Rectal smooth muscle tissue (tissue), 1 donor: ENCODE measurements around the gene DNAH10.

Source experiments
- H3K27ac ChIP-seq: one replicate; pipeline ENCODE4 v1.7.0; 2013; ENCODE audit warnings: low read depth, low read length, inconsistent platforms
- H3K27me3 ChIP-seq: one replicate; pipeline ENCODE4 v1.7.0; 2013; ENCODE audit warnings: low read length; ENCODE audit not compliant: control insufficient read depth, insufficient read depth
- H3K36me3 ChIP-seq: one replicate; pipeline ENCODE4 v1.7.0; 2013; ENCODE audit warnings: low read length; ENCODE audit not compliant: control insufficient read depth, insufficient read depth
- H3K4me1 ChIP-seq: one replicate; pipeline ENCODE4 v1.7.0; 2013; ENCODE audit warnings: low read length; ENCODE audit not compliant: control insufficient read depth, insufficient read depth
- H3K4me3 ChIP-seq: one replicate; pipeline ENCODE4 v1.7.0; 2013; ENCODE audit warnings: low read length
- H3K9ac ChIP-seq: one replicate; pipeline ENCODE4 v1.7.0; 2013; ENCODE audit warnings: low read length

Gene DNAH10

GRCh38 chr12:123928897-123929296 is 166.8 kb downstream of the DNAH10 start:
- no peak overlapping the region for H3K9ac ChIP-seq
- H3K27ac ChIP-seq, result no peak overlapping the region
- H3K36me3 ChIP-seq, result no peaks in the 10 kb centered on the region
- H3K4me1 ChIP-seq, result no peaks in the 10 kb centered on the region
- no peaks in the 10 kb centered on the region for H3K27me3 ChIP-seq
- no peak overlapping the region for H3K4me3 ChIP-seq

GRCh38 chr12:123929946-123930583 is 168.0 kb downstream of the DNAH10 start:
- Histone ChIP-seq H3K4me3 (no peak overlapping the region), H3K36me3 (no peaks in the 10 kb centered on the region), H3K9ac (no peak overlapping the region), H3K27ac (no peak overlapping the region), H3K4me1 (no peaks in the 10 kb centered on the region), H3K27me3 (no peaks in the 10 kb centered on the region)

DNA sequence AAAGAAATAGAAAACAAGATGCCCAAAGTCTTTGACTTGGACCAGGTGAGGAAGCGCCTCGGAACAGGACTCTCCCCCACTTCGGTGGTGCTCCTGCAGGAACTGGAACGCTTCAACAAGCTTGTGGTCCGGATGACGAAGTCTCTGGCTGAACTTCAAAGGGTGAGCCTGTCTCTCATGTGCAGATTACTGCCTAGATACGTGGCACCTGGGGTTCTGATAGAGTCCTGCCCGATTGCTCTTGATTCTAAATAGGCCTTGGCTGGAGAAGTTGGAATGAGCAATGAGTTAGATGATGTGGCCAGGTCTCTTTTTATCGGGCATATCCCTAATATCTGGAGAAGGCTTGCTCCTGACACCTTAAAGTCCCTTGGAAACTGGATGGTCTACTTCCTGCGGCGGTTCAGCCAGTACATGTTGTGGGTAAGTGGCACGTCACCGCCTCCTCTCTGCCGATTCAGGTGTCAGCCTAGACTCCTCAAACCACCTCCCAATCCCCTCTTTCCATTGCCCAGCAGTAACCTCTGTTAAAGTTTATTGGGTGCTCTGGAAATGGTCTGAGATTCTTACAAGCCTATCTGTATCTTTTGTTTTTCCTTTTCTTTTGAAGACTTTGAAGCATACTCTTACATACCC is 169.7 kb downstream of the DNAH10 start:
- no peak overlapping the region for H3K4me3 ChIP-seq
- no peak overlapping the region for H3K27ac ChIP-seq
- no peak overlapping the region for H3K9ac ChIP-seq
- H3K36me3 ChIP-seq, result peaks cover 5% of the 10 kb centered on the region
- H3K4me1 ChIP-seq, result no peaks in the 10 kb centered on the region
- H3K27me3 ChIP-seq, result no peaks in the 10 kb centered on the region

GRCh38 chr12:123933214-123933613 is 171.1 kb downstream of the DNAH10 start:
- Histone ChIP-seq H3K4me3 (no peak overlapping the region), H3K36me3 (peaks cover 6% of the 10 kb centered on the region), H3K27me3 (no peaks in the 10 kb centered on the region), H3K4me1 (no peaks in the 10 kb centered on the region), H3K9ac (no peak overlapping the region), H3K27ac (no peak overlapping the region)

DNA sequence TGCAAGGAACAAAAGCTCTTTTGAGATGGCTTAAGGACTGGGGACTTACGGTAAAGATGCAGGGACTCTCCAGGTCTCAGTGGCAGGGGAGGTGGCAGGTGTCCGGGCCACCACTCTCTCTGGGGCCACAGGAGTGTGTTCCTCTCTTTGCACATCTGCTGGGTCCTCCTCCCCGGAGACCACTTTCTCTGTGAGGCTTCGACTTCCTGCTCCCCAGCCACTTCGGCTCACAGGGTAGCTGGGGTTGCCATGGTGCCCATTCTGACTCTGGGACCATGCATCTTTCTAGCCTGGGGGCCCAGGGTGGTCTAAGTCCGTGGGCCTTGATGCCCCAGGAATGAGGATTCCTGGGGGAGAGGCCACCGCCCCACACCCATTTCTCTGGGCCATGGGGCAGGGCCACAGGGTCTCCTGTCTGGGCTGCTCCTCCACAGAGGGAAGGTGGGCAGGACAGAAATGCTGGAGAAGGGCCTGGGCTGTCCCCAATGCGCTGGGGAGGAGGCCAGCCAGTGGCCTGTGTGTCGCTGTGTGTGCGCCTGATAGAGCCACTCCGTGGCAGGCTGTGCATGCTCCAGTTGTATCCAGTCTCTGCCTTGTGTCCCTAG is 172.0 kb downstream of the DNAH10 start:
- H3K27me3 ChIP-seq, result no peaks in the 10 kb centered on the region
- H3K27ac ChIP-seq, result no peak overlapping the region
- peaks cover 6% of the 10 kb centered on the region for H3K36me3 ChIP-seq
- no peak overlapping the region for H3K9ac ChIP-seq
- H3K4me3 ChIP-seq, result no peak overlapping the region
- H3K4me1 ChIP-seq, result no peaks in the 10 kb centered on the region

DNA sequence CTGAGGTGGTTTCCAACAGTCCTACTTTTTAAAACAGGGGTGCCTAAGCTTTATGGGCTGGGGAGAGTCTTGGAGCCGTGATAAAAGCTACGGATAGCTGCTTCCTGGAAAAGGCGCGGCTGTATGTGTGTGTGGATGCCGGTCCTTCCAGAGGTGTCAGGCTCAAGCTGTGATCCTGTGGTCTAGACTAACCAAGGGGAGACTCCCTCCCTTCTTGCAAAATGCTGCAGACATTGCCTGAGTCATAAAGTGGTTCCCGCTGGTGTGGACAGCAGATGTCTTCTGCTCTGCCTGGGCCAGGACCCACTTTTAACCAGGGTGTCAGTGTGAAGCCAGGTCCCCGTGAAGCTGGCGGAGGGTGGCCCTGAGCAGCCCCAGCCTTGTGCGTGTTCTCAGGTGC is 172.7 kb downstream of the DNAH10 start:
- no peaks in the 10 kb centered on the region for H3K4me1 ChIP-seq
- no peak overlapping the region for H3K9ac ChIP-seq
- H3K36me3 ChIP-seq, result peaks cover 6% of the 10 kb centered on the region
- no peak overlapping the region for H3K27ac ChIP-seq
- no peak overlapping the region for H3K4me3 ChIP-seq
- H3K27me3 ChIP-seq, result no peaks in the 10 kb centered on the region

DNA sequence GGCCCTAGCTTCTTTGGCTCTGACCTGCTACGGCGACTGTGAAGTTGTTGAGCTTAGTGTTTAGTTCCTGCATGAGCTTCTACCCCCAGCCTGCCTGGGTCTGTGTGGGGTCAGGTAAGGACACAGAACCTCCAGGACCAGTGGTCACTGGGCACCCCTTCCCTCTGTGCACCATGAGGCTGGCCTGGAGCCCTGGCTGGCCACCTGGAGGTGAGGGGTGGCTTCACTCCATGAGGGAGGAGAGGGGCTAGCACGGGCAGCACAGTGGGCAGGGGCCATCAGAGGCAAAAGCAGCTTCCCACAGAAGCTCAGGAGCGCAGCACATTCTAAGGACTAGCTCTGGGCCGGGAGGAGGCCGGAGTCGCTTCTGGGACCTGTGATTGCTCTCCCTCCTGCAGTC is 173.9 kb downstream of the DNAH10 start:
- H3K4me1 ChIP-seq, result no peaks in the 10 kb centered on the region
- no peaks in the 10 kb centered on the region for H3K27me3 ChIP-seq
- no peak overlapping the region for H3K27ac ChIP-seq
- no peak overlapping the region for H3K4me3 ChIP-seq
- H3K36me3 ChIP-seq, result peaks cover 6% of the 10 kb centered on the region
- no peak overlapping the region for H3K9ac ChIP-seq

- Histone ChIP-seq H3K36me3 (peaks cover 6% of the 10 kb centered on the region), H3K27me3 (no peaks in the 10 kb centered on the region), H3K4me1 (no peaks in the 10 kb centered on the region), H3K27ac (no peak overlapping the region), H3K9ac (no peak overlapping the region), H3K4me3 (no peak overlapping the region)
Observed at GRCh38 chr12:123936471-123936870, 174.4 kb downstream of the DNAH10 start.

DNA sequence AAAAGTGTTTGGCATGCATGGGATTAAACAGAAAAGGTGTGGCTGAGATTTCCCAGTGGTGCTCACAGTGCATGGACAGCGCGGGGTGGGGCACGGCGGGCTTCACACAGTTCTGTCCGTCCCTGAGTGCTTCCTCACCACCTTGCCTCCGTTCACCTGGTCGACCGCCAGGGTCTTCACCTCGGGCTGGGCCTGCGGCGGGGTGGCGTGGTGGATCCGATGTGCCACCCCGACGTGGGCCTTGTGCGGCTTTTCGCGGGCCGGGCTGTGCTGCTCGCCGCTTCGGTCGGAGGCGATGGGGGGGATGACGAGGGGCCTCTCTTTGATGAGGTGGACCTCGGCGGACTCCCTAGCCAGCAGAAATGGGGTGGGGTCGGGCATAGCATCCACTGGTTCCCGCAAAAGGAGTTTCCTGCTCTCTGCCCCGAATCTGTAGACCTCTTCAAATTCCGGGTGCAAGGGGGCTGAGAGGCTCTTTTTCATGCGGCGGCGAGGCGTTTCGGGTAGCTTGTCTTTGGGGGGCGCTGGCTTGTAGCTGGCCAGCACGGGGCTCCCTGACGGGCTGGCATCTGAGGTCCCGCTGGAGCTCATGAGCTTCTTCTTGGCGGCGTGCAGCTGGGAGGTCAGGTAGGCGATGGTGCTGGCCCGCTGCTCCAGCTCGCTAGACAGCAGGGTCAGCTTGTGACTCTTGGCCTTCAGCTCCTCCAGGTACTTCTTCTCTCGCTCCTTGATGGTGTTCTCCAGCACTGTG is 175.0 kb downstream of the DNAH10 start:
- Histone ChIP-seq H3K36me3 (peaks cover 6% of the 10 kb centered on the region), H3K4me1 (no peaks in the 10 kb centered on the region), H3K27ac (no peak overlapping the region), H3K4me3 (no peak overlapping the region), H3K27me3 (no peaks in the 10 kb centered on the region), H3K9ac (no peak overlapping the region)

DNA sequence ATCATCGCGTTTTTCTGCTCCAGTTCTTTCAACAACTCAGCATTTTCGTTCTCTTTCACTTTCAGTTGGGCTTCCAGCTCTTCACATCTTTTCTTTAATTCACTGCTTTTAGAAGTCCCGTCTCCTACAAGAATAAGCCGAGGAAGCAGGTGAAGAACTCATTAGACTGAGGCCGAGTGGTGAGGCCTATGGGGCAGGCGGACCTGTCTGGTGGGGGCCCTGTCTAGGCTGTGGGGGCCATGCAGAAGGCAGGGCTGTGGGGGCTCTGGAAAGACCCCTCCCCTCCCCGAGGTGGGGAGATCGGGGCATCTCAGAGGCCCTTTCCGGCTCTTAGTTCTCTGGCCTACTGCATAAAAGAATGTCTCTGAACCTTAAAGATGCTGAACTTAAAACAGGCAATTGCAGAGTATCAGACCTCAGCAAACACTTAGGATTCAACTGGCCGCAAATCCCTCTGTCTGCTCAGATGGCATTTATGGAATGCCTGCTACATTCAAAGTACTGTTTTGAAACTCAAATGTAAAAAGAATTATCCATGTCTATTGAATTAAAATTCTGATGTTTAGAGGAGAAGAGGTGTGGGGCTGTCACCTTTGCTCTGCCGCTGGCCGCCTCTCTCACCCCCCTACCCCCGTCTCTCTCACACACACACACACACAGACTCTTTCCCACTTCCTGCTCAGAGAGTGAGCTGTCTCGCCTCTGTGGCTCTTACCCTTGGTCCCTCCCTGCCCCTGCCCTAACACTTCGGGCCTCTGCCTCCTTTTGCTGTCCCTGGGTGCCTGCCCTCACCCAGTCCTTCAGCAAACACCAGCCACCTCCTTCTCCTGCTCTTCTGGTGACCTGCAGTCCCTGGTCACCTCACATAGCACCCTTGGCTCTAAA is 175.8 kb downstream of the DNAH10 start:
- no peak overlapping the region for H3K9ac ChIP-seq
- H3K27me3 ChIP-seq, result no peaks in the 10 kb centered on the region
- H3K36me3 ChIP-seq, result peaks cover 12% of the 10 kb centered on the region
- H3K4me1 ChIP-seq, result no peaks in the 10 kb centered on the region
- no peak overlapping the region for H3K27ac ChIP-seq
- no peak overlapping the region for H3K4me3 ChIP-seq

- Histone ChIP-seq H3K27me3 (no peaks in the 10 kb centered on the region), H3K36me3 (peaks cover 16% of the 10 kb centered on the region), H3K4me3 (no peak overlapping the region), H3K27ac (no peak overlapping the region), H3K9ac (no peak overlapping the region), H3K4me1 (no peaks in the 10 kb centered on the region)
Observed at GRCh38 chr12:123938679-123939480, 176.8 kb downstream of the DNAH10 start.
